NCI-H526 (cell line): ENCODE measurements around the gene QKI.

Experiments used
- DNase-seq, 2 experiments: peaks; one replicate each; lab custom pipeline; 2025; lab: John Stamatoyannopoulos, UW

QKI gene

GRCh38 chr6:163486821-163487220 lies 72.3 kb downstream of the QKI start:
- DNase-seq, result no peak

- DNase-seq, result no peak
Observed at GRCh38 chr6:163487606-163488005, 73.1 kb downstream of the QKI start.

GRCh38 chr6:163489584-163489983 lies 75.1 kb downstream of the QKI start:
- no peak for DNase-seq

- no peak for DNase-seq
Observed at GRCh38 chr6:163490826-163491577, 76.5 kb downstream of the QKI start.

- no peak for DNase-seq
Observed at GRCh38 chr6:163491737-163492300, 77.3 kb downstream of the QKI start.

- no peak for DNase-seq
Observed at GRCh38 chr6:163494279-163494727, 79.8 kb downstream of the QKI start.

- DNase-seq, result no peak
Observed at GRCh38 chr6:163496205-163496604, 81.7 kb downstream of the QKI start.

GRCh38 chr6:163500105-163500504 lies 85.6 kb downstream of the QKI start:
- no peak for DNase-seq

GRCh38 chr6:163501026-163501425 lies 86.5 kb downstream of the QKI start:
- DNase-seq, result no peak

- DNase-seq, result no peak
Observed at GRCh38 chr6:163501439-163501838, 86.9 kb downstream of the QKI start.

- no peak for DNase-seq
Observed at GRCh38 chr6:163504984-163505640, 90.6 kb downstream of the QKI start.

GRCh38 chr6:163507965-163508364 lies 93.4 kb downstream of the QKI start:
- DNase-seq, result no peak

GRCh38 chr6:163513003-163513402 lies 98.5 kb downstream of the QKI start:
- no peak for DNase-seq

- no peak for DNase-seq
Observed at GRCh38 chr6:163513570-163514166, 99.2 kb downstream of the QKI start.

GRCh38 chr6:163516908-163517307 lies 102.4 kb downstream of the QKI start:
- no peak for DNase-seq

- DNase-seq, result no peak
Observed at GRCh38 chr6:163520956-163521355, 106.4 kb downstream of the QKI start.

GRCh38 chr6:163522033-163522432 lies 107.5 kb downstream of the QKI start:
- DNase-seq, result no peak

- DNase-seq, result no peak
Observed at GRCh38 chr6:163525926-163526325, 111.4 kb downstream of the QKI start.

- DNase-seq, result no peak
Observed at GRCh38 chr6:163526346-163526745, 111.8 kb downstream of the QKI start.

GRCh38 chr6:163527291-163527690 lies 112.8 kb downstream of the QKI start:
- no peak for DNase-seq

- no peak for DNase-seq
Observed at GRCh38 chr6:163529605-163530004, 115.1 kb downstream of the QKI start.

GRCh38 chr6:163530406-163530805 lies 115.9 kb downstream of the QKI start:
- DNase-seq, result no peak

GRCh38 chr6:163531122-163531521 lies 116.6 kb downstream of the QKI start:
- DNase-seq, result no peak
